AG04450 (cell line): Measurements from ENCODE around the gene GPBAR1. TPM values are rescaled to one million over a fixed set of nuclear protein-coding genes. Genes with fewer than 3 reads are reported as not detected.

Experiments
- CTCF ChIA-PET: fragments of 300-600, 350-600 bp; formaldehyde crosslinking; extraction: SDS; loops from one replicate; lab custom pipeline; 2022; ENCODE audit warnings: antibody characterized with exemption, inconsistent platforms; lab: Charles Lee
- POLR2A ChIA-PET: fragments of 350-600 bp; formaldehyde crosslinking; extraction: SDS; loops from one replicate; lab custom pipeline; 2021; ENCODE audit warnings: antibody characterized with exemption, inconsistent platforms; lab: Yijun Ruan, JAX
- DNase-seq: peaks from one replicate; pipeline ENCODE4 v3.0.0-alpha.2; 2011; ENCODE audit warnings: low read depth, low spot score
- H3K27ac ChIP-seq: one replicate; pipeline ENCODE4 v1.5.1; 2012; ENCODE audit warnings: low read depth, low read length, control low read depth
- H3K27me3 ChIP-seq: one replicate; pipeline ENCODE4 v1.6.0; 2012; ENCODE audit warnings: low read length; ENCODE audit not compliant: control insufficient read depth, insufficient read depth
- H3K4me3 ChIP-seq: 2 replicates; pipeline ENCODE4 v1.5.1; 2011; ENCODE audit warnings: mild to moderate bottlenecking, low read depth, low read length, control low read depth
- H3K9me3 ChIP-seq: 2 replicates; pipeline ENCODE4 v1.5.1; 2012; ENCODE audit warnings: low read length; ENCODE audit not compliant: control insufficient read depth, insufficient read depth
- polyA plus RNA-seq: library from polyadenylated mRNA; depleted of rRNA; stranded (reverse); fragments of >200 nt; gene quantifications from 2 replicates; pipeline ENCODE4 v1.2.3, GENCODE V29; 2011
- TF ChIP-seq, protein P1 (sequence below): IDR thresholded peaks from 2 replicates; pipeline ENCODE4 v1.5.1; 2011; ENCODE audit warnings: low read depth, low read length, control low read depth, inconsistent platforms

GPBAR1 gene
- polyA plus RNA-seq, 1 experiment: not detected

DNA sequence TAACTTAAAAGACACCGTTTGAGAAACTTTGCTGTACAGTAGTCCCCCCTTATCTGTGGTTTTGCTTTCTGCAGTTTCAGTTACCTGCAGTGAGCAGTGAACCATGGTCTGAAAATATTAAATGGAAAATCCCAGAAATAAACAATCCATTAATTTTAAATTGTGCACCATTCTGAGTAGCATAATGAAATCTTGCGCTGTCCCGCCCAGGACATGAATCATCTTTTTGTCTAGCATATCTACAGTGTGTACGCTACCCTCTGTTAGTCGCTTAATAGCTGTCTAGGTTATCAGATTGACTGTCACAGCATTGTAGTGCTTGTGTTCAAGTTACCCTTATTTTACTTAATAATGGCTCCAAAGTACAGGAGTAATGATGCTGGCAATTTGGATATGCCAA, 37.8 kb upstream of the GPBAR1 start:
- ChIA-PET POLR2A (no interaction called here), CTCF (no interaction called here)
- TF ChIP-seq, protein P1, sequence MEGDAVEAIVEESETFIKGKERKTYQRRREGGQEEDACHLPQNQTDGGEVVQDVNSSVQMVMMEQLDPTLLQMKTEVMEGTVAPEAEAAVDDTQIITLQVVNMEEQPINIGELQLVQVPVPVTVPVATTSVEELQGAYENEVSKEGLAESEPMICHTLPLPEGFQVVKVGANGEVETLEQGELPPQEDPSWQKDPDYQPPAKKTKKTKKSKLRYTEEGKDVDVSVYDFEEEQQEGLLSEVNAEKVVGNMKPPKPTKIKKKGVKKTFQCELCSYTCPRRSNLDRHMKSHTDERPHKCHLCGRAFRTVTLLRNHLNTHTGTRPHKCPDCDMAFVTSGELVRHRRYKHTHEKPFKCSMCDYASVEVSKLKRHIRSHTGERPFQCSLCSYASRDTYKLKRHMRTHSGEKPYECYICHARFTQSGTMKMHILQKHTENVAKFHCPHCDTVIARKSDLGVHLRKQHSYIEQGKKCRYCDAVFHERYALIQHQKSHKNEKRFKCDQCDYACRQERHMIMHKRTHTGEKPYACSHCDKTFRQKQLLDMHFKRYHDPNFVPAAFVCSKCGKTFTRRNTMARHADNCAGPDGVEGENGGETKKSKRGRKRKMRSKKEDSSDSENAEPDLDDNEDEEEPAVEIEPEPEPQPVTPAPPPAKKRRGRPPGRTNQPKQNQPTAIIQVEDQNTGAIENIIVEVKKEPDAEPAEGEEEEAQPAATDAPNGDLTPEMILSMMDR: no peak
- Histone ChIP-seq H3K4me3 (no peak overlapping the region), H3K27ac (no peak overlapping the region), H3K9me3 (no peaks in the 10 kb centered on the region), H3K27me3 (no peaks in the 10 kb centered on the region)
- no peak for DNase-seq

GRCh38 chr2:218224186-218224585, 36.6 kb upstream of the GPBAR1 start:
- Histone ChIP-seq H3K27ac (no peak overlapping the region), H3K9me3 (no peaks in the 10 kb centered on the region), H3K27me3 (no peaks in the 10 kb centered on the region), H3K4me3 (no peak overlapping the region)
- CTCF ChIA-PET: no interaction called here
- POLR2A ChIA-PET: no interaction called here
- TF ChIP-seq, protein P1: no peak
- DNase-seq: no peak

DNA sequence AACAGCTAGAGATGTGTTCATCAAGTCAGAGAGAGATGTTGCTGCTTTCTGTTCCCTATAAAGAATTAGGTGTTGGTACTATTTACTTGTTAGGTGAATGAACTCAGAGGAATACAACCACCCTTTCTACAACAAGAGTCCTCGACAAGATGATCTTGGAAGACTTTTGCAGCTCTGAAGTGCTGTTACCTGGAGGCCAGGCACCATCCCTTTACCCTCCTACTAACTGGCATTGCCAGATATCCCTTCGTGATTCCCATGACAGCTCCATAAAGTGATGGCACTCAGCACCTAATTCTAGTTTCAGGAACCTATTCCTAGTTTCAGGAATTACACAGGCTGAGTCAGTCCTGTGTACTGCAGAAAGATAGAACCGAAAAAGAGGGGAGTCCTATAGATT, 33.9 kb upstream of the GPBAR1 start:
- TF ChIP-seq, protein P1: no peak
- DNase-seq: no peak
- no peak overlapping the region for H3K27ac ChIP-seq
- no peaks in the 10 kb centered on the region for H3K9me3 ChIP-seq
- H3K27me3 ChIP-seq: no peaks in the 10 kb centered on the region
- ChIA-PET POLR2A (no interaction called here), CTCF (no interaction called here)
- H3K4me3 ChIP-seq: no peak overlapping the region

- POLR2A ChIA-PET: interaction anchor here (1.3 to 1.6 kb wide), 2 partner anchors 12 to 24 kb away, joined by 3 to 5 read pairs; no protein-coding TSS in a partner anchor
- no peaks in the 10 kb centered on the region for H3K9me3 ChIP-seq
Observed at GRCh38 chr2:218228366-218229090, 32.3 kb upstream of the GPBAR1 start.

GRCh38 chr2:218229239-218229638, 31.6 kb upstream of the GPBAR1 start:
- TF ChIP-seq, protein P1: no peak
- CTCF ChIA-PET: interaction anchor here (0.6 to 1.2 kb wide), 5 partner anchors 9 to 1047 kb away, joined by 3 to 8 read pairs (median 4); no protein-coding TSS in a partner anchor
- Histone ChIP-seq H3K9me3 (no peaks in the 10 kb centered on the region), H3K27ac (no peak overlapping the region), H3K4me3 (no peak overlapping the region), H3K27me3 (no peaks in the 10 kb centered on the region)
- peak; percentile 62 for DNase-seq
- POLR2A ChIA-PET: interaction anchor here (0.6 to 1.6 kb wide), 5 partner anchors 10 to 30 kb away, joined by 3 to 8 read pairs (median 4); no protein-coding TSS in a partner anchor

More at GRCh38 chr2:218228366-218229090, 32.3 kb upstream of the GPBAR1 start:
- Histone ChIP-seq H3K27ac (peak overlapping the region; percentile 59), H3K4me3 (no peak overlapping the region), H3K27me3 (no peaks in the 10 kb centered on the region)
- TF ChIP-seq, protein P1: no peak
- no peak for DNase-seq
- CTCF ChIA-PET: interaction anchor here (0.8 to 1.2 kb wide), 3 partner anchors 9 to 234 kb away, joined by 3 to 4 read pairs (median 4); no protein-coding TSS in a partner anchor
